Mammary epithelial cell (primary cell): ENCODE measurements around the gene ASB3.

Experiments used
- EZH2 ChIP-seq: IDR thresholded peaks from 2 replicates; pipeline ENCODE4 v1.6.1; 2012; ENCODE audit warnings: low read length, inconsistent platforms, borderline replicate concordance
- TF ChIP-seq, protein P1 (sequence below), 2 donors: IDR thresholded peaks in 1 of 2; conservative IDR thresholded peaks in 1 of 2; 2 replicates each; pipeline ENCODE4 v1.5.1; 2011 to 2012; ENCODE audit warnings: inconsistent platforms in 2 of 2, low read length in 2 of 2, mild to moderate bottlenecking in 2 of 2, control low read depth in 1 of 2, low read depth in 1 of 2; ENCODE audit not compliant: insufficient read depth in 1 of 2; ENCODE audit errors: extremely low read depth in 1 of 2

DNA sequence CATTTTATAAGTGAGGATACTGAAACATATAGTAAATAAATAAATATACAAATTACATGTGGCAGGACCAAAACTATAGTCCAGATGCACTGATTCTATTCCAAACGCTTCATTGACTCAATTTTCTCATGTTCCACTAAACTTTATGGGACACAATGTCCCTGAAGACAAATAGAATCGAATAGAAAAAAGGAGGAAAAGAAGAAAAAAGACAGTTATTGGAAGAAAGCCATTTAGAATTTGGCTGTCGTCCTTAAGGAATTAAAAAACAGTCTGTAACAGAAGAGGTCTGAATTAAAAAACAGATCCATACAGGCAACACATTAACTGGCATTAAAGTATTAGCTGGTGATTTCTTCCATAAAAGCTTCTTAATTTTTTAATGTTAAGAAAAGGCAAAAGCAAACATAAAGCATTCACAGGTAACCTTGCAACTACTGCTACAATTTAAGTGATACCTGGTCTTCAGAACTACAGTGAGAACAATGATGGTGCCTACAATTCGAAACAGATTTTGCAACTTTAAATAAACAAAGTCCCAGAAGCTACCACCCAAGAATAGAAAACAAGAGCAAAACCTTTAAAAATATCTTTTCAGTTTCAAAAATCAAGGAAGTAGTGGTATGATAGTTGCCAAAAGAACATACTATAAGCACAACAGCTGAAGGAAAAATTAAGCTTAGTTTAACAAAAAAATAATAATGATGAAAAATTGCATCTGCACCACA lies 36.5 kb downstream of the ASB3 start:
- TF ChIP-seq EZH2 = no peak
- TF ChIP-seq, protein P1, sequence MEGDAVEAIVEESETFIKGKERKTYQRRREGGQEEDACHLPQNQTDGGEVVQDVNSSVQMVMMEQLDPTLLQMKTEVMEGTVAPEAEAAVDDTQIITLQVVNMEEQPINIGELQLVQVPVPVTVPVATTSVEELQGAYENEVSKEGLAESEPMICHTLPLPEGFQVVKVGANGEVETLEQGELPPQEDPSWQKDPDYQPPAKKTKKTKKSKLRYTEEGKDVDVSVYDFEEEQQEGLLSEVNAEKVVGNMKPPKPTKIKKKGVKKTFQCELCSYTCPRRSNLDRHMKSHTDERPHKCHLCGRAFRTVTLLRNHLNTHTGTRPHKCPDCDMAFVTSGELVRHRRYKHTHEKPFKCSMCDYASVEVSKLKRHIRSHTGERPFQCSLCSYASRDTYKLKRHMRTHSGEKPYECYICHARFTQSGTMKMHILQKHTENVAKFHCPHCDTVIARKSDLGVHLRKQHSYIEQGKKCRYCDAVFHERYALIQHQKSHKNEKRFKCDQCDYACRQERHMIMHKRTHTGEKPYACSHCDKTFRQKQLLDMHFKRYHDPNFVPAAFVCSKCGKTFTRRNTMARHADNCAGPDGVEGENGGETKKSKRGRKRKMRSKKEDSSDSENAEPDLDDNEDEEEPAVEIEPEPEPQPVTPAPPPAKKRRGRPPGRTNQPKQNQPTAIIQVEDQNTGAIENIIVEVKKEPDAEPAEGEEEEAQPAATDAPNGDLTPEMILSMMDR (conservative IDR thresholded peaks at IDR 0.05 in 1 of 2, IDR thresholded peaks at IDR 0.05 in 1 of 2; ENCODE audit: extremely low read depth in 1 of 2, insufficient read depth in 1 of 2, low read depth in 1 of 2, low read length in 2 of 2) = no peak
